Amygdala (tissue), 56 donors: ENCODE measurements around the gene MRPL9.
"Not testable (repeated sequence)": the region's sequence is repeated elsewhere in the genome, so short reads cannot be mapped to it uniquely, and the experiment has no call there.

Experiments used
- DNase-seq, 56 donors: peaks; one replicate each; lab custom pipeline; 2025; lab: John Stamatoyannopoulos, UW

The MRPL9 gene

GRCh38 chr1:151790071-151790939 is 27.0 kb upstream of the MRPL9 start, which contains the start of gene TDRKH:
Gene TDRKH, minus strand, starts transcription at chr1:151790500. Its CDS starts 7,478 bp downstream, at chr1:151783022.
- peak; percentile 62 to 99 (median 98) for DNase-seq

- no peak for DNase-seq
Measured at GRCh38 chr1:151787689-151788088, 24.4 kb upstream of the MRPL9 start.

GRCh38 chr1:151783796-151784195 is 20.5 kb upstream of the MRPL9 start:
- no peak for DNase-seq

GRCh38 chr1:151782741-151783140 is 19.4 kb upstream of the MRPL9 start:
- DNase-seq = no peak

- not testable (repeated sequence) for DNase-seq
Measured at GRCh38 chr1:151782026-151782425, 18.7 kb upstream of the MRPL9 start.

- DNase-seq = not testable (repeated sequence)
Measured at GRCh38 chr1:151780736-151781135, 17.4 kb upstream of the MRPL9 start.

- DNase-seq = no peak
Measured at GRCh38 chr1:151779852-151780251, 16.6 kb upstream of the MRPL9 start.

- no peak for DNase-seq
Measured at GRCh38 chr1:151777317-151777716, 14.0 kb upstream of the MRPL9 start.

- no peak for DNase-seq
Measured at GRCh38 chr1:151776665-151777062, 13.4 kb upstream of the MRPL9 start.

GRCh38 chr1:151775894-151776664 is 12.8 kb upstream of the MRPL9 start:
- DNase-seq = no peak

GRCh38 chr1:151774256-151774922 is 11.1 kb upstream of the MRPL9 start:
- no peak for DNase-seq

GRCh38 chr1:151773702-151774101 is 10.4 kb upstream of the MRPL9 start:
- DNase-seq = no peak

- not testable (repeated sequence) for DNase-seq
Measured at GRCh38 chr1:151769270-151769669, 6.0 kb upstream of the MRPL9 start.

- DNase-seq = not testable (repeated sequence)
Measured at GRCh38 chr1:151768351-151769066, 5.2 kb upstream of the MRPL9 start.

GRCh38 chr1:151763990-151764389 is 694 bp upstream of the MRPL9 start:
- peak in 1 of 56 donors; percentile 38 for DNase-seq

- DNase-seq = no peak
Measured at GRCh38 chr1:151760597-151761385, 2.5 kb downstream of the MRPL9 start.

GRCh38 chr1:151759241-151759640 is 4.1 kb downstream of the MRPL9 start:
- DNase-seq = no peak

GRCh38 chr1:151756291-151756690 is 7.0 kb downstream of the MRPL9 start:
- DNase-seq = no peak

GRCh38 chr1:151741516-151741915 is 21.8 kb downstream of the MRPL9 start:
- DNase-seq = no peak
